GM18498 (cell line): Measurements from ENCODE around the gene PLEKHB2.
"Not testable (repeated sequence)": the region's sequence is repeated elsewhere in the genome, so short reads cannot be mapped to it uniquely, and the experiment has no call there.

Source experiments
- ATAC-seq: cut with Tn5 transposase; IDR thresholded peaks from one replicate; pipeline ENCODE4 v1.9.1; 2021; ENCODE audit warnings: mild to moderate bottlenecking, moderate library complexity; ENCODE audit not compliant: unreplicated experiment

PLEKHB2 gene

GRCh38 chr2:131142849-131143248 lies 37.7 kb downstream of the PLEKHB2 start:
- no peak for ATAC-seq

DNA sequence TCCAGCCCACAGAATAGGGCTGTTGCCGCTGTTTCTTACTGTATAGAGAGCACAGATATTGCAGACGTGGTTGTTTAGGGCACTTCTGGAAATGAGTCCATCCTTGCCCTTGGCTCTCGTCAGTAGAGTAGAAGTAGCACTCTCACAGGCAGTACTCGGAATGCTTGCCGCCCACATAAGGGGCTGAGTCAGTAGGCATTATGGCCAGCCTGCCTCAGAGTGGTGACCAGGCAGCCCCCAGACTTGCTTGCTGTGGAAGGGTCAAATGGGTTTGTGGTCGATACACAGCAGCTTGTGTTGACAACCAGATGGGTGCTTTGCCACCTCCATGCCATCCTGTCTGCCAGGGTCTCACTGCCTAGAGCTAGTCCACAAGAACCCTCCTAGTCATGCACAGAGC lies 38.7 kb downstream of the PLEKHB2 start:
- ATAC-seq: no peak

- peak; percentile 63 for ATAC-seq
These were observed 39.9 kb downstream of the PLEKHB2 start for GRCh38 chr2:131145040-131145439.

- no peak for ATAC-seq
These were observed 41.1 kb downstream of the PLEKHB2 start for GRCh38 chr2:131146231-131146630.

GRCh38 chr2:131146749-131147148 lies 41.6 kb downstream of the PLEKHB2 start:
- ATAC-seq: no peak

DNA sequence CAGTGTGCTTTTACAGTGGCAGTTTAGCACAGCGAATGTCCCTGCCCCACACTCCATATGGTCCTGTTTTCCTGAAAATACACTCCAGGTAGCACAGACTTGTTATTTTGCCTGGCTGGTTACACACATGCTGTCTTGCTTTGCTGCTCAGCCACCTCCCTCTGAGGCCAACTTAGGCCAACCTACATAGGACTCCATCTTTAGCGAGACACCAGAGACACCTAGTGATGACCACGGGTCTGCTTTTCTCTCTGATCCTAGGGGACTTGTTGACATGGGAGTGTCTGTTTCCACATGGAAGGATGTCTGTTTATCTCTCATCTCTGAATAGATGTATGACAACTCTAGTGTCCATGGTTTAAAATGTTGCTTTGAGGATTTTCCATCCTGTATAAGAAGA lies 43.3 kb downstream of the PLEKHB2 start:
- no peak for ATAC-seq

- ATAC-seq: not testable (repeated sequence)
These were observed 45.0 kb downstream of the PLEKHB2 start for GRCh38 chr2:131150109-131150508.

GRCh38 chr2:131151398-131151797 lies 46.3 kb downstream of the PLEKHB2 start:
- no peak for ATAC-seq

- ATAC-seq: no peak
These were observed 46.9 kb downstream of the PLEKHB2 start for GRCh38 chr2:131152074-131152473.

- no peak for ATAC-seq
These were observed 48.4 kb downstream of the PLEKHB2 start for GRCh38 chr2:131153529-131153928.

DNA sequence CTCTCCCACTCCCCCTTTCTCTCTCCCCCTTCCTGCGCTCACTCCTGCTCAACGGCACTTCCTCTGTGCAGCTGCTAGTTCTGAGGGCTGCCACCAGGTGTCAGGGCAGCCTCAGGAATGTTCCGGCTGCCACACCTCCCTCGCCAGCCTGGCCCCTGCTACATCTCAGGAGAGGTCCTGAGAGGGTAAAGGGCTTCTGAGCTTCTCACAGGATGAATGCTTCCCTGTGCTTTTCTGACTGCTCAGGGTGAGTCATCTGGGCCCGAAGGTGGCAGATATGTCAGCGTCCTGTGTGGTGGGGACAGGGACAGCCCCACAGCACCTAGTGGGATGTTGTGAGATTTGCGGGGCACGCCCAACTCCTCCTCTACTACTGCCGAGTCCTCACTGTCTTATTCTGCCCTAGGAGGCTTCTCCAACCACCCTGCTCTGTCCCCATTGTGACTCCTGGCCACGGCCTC lies 49.0 kb downstream of the PLEKHB2 start:
- ATAC-seq: peak; percentile 93

GRCh38 chr2:131154647-131155046 lies 49.5 kb downstream of the PLEKHB2 start:
- no peak for ATAC-seq

DNA sequence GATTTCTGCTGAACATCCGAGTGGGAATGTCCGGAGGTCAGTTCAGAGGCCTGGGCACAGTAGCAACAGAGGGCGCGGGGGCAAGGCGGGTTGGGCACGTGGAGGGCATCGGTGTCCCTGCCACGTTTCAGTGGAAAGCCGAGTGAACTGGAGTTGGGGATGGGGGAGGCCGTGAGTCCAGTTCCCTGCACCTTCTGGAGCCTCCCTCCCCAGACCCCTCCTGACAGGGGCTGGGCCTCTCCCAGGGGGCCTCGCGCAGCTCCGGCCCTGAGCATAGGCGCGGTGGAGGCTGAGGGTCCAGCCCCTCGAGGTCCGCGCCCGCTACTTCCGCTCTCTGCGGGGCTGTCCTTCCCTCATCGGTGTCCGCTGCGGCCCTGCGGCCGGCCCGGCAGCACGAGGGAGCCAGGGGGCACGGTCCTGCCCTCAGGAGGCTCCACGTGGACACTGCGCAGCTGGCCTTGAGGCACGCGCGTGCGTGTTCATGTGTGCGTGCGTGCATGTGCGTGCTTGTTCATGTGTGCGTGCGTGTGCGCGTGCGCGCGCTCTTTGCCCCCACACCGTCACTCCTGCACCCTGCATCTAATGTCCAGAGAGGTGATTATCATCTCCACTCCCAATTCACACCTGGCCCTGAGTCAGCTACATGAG lies 50.2 kb downstream of the PLEKHB2 start:
- ATAC-seq: no peak

DNA sequence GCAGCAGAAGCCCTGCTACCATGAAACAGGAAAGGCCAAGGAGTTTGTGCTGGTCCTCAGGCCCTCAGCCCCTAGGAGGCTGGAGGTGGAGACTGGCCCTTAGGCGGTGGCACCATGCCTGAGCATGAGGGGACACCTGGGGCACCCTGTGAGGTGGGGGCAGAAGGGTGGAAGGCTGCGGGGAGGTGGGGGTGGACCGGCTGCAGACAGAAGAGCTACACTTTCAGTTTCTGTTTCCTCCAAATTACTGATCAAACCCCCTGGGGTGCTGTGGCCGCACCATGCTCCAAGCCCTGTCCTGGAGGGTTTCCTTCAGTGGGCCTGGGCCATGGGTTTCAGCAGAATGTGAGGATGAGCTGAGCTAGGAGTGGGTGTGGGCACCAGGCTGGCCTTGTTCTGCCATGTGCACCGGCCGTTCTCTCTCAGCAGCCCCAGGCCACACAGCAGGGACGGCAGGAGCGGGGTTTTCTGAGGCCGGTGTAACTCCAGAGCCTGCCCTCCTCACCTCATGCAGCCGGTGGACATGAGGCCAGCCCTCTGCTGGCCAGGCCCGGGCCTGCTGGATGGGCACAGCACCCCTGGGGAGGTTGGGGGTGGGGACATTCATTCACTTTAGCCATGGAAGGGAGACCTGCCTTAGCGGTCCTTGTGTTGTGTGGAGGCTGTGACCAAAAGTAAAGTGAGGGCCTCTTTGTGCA lies 51.5 kb downstream of the PLEKHB2 start:
- ATAC-seq: no peak

- ATAC-seq: not testable (repeated sequence)
These were observed 60.4 kb downstream of the PLEKHB2 start for GRCh38 chr2:131165562-131165961.

DNA sequence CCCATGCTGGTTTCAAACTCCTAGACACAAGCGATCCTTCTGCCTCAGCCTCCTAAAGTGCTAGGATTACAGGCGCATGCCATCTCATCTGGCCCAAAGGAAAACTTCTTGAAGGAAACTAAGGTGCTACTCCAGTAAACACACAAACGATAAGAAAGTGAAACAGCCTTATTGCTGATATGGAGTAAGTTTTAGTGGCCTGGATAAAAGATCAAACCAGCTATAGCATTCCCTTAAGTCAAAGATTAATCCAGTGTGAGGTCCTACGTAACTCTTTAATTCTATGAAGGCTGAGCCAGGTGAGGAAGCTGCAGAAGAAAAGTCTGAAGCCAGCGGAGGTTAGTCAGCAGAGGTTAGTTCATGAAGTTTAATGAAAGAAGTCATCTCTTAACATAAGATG lies 63.4 kb downstream of the PLEKHB2 start:
- no peak for ATAC-seq

DNA sequence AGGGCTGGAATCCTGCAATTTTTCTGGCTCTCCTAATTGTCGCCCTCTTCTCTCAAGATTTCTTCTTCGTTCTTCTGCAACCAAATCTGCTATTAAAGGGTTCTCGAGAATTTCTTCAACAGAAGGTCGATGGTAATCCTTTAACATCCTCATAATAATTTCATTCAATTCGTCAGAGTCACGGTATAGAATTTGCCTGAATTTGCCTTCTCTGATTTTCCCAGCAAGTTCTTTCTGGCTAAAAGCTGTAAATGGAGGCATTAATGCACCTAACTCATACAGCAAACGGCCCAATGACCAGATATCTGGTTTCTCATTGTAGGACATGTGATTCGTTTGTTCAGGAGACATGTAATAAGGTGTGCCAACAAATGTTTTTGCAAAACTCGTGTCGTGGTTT lies 72.9 kb downstream of the PLEKHB2 start:
- ATAC-seq: not testable (repeated sequence)

- ATAC-seq: not testable (repeated sequence)
These were observed 73.7 kb downstream of the PLEKHB2 start for GRCh38 chr2:131178721-131179418.

DNA sequence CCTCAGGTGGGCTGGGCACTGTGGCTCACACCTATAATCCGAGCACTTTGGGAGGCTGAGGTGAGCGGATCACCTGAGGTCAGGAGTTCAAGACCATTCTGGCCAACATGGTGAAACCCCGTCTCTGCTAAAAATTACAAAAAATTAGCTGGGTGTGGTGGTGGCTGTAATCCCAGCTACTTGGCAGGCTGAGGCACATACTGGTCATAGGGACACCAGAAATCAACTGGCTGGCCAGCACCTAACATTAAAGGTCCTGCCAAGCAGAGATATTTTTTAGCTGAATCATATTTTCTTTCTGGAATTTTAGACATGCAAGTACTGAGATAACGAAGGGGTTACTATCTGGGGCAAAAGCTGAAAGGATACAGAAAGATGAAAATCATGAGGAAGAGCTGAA lies 76.3 kb downstream of the PLEKHB2 start:
- ATAC-seq: not testable (repeated sequence)

DNA sequence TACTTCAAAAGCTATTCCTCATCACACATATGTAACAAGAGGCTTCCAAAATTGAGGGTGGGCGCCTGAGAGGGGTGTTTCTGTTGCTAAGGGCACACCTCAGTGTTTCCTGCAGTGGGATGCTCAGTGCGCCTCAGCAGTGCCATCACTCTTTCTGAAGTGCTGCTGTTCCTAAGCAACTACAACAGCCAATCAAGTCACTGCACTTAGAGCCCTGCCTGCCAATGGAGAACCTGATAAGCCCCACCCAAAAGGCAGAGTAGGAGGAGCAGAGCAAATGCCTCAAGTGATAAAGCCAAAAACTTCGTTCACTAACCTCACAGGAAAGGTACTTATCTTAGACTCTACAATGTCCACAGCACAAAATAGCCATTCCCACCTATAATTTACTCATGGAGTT lies 88.3 kb downstream of the PLEKHB2 start:
- ATAC-seq: not testable (repeated sequence)

GRCh38 chr2:131196186-131196585 lies 91.0 kb downstream of the PLEKHB2 start:
- not testable (repeated sequence) for ATAC-seq
